Measurements from ENCODE around the gene CYP4F8.

The CYP4F8 gene

GRCh38 chr19:15615526-15615925, 508 bp downstream of the CYP4F8 start:
- DNase-seq (ENCODE audit: insufficient read length, low spot score) (no peak), FAIRE-seq (no peak)

DNA sequence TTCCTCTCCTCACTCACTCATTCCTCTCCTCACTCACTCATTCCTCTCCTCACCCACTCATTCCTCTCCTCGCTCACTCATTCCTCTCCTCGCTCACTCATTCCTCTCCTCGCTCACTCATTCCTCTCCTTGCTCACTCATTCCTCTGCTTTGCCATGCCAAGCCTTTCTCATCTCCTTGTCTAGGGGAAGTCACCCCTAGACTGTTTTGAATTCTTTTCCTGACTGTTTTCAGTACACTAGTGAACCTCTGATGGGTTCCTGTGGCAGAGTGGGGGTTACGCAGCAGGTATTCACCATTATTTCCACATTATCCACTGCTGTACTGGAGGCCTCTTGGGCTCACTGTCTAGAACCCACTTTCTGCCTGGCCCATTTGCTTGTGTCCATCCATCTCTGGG, 1.2 kb downstream of the CYP4F8 start:
- DNase-seq (ENCODE audit: insufficient read length, low spot score) (no peak), FAIRE-seq (no peak)

- FAIRE-seq (no peak), DNase-seq (ENCODE audit: insufficient read length, low spot score) (no peak)
Measured at GRCh38 chr19:15616627-15617270, 1.7 kb downstream of the CYP4F8 start.

GRCh38 chr19:15618321-15618720, 3.3 kb downstream of the CYP4F8 start:
- no peak for FAIRE-seq
- DNase-seq (ENCODE audit: insufficient read length, low spot score) = no peak

DNA sequence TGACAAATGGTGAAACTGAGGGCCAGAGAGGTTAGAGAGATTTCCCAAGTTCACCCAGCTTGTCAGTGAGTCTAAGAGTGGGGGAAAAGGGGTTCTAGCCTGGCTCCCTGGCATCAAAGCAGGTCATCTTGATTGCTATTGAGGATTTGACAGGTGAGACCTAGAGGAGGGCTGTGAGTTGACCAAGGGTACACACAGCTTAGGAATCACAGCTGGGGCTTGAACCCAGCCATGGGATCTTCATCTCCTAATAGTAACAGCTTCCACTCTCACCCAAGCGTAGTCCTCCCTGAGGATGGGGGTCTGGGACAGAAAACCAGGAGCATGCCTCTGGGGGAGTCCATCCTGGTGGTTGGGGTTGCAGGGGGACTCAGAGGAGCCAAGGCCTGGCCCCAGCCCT, 6.8 kb downstream of the CYP4F8 start:
- no peak for DNase-seq (ENCODE audit: insufficient read length, low spot score)
- no peak for FAIRE-seq

DNA sequence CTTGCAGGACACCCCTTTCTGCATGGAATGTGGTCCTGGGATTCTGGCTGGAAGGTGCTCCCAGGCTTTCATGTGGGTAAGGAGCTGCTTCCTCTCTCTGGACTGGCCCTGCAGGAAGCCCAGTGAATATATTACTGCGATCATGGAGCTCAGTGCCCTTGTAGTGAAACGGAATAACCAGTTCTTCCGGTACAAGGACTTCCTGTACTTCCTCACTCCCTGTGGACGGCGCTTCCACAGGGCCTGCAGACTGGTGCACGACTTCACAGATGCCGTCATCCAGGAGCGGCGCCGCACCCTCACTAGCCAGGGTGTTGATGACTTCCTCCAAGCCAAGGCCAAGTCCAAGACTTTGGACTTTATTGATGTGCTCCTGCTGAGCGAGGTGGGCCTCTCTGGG, 8.0 kb downstream of the CYP4F8 start:
- FAIRE-seq = no peak

DNA sequence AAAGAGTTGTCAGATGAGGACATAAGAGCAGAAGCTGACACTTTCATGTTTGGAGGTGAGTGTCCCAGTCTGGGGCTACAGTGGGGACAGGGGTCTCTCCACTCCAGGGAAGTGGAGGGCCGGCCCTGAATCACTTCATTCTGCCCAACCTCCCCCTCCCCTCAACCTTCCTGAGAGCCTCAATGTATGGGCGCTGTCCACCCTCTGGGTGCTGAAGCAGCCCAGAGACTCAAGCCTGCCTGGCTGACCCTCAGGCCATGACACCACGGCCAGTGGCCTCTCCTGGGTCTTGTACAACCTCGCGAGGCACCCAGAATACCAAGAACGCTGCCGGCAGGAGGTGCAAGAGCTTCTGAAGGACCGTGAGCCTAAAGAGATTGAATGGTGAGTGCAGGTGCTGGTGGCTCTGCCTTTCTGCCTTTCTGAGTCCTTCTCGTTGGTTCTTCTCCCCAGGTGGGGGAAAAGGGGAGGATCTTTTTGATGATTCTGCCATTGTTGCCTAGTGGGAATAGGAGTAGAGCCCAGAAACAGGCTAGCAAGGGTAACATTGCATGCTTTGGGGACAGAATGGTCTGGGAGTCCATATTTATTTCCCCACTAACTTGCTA, 8.8 kb downstream of the CYP4F8 start:
- DNase-seq (ENCODE audit: insufficient read length, low spot score) (no peak), FAIRE-seq (no peak)

More for the DNA sequence above, 8.0 kb downstream of the CYP4F8 start:
- no peak for DNase-seq (ENCODE audit: insufficient read length, low spot score)

DNA sequence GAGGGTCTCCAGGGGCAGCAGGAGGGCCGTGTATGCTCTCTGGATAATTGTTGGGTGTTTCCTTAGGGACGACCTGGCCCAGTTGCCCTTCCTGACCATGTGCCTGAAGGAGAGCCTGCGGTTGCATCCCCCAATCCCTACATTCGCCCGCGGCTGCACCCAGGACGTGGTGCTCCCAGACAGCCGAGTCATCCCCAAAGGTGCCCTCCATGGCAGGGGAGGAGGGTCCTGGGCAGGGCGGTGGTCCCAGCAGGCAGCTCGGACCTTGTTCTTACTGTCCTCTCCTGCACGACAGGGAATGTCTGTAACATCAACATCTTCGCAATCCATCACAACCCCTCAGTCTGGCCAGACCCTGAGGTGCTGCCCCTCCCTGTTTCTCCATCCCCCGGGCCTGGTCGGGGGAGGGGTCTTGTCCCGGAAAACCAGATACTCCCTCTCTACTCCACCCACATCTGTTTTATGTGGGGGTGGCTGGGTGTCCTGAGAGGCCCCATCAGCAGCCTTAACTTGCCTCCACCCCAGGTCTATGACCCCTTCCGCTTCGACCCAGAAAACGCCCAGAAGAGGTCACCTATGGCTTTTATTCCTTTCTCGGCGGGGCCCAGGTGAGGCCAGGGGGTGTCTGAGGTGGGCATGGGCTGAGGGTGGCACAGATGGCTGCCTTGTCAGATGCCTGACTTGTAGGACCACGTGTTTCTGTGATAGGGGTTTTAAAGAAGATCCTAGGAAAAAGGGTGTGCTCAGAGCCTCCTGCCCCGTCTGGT, 13.4 kb downstream of the CYP4F8 start:
- FAIRE-seq = no peak
- no peak for DNase-seq (ENCODE audit: insufficient read length, low spot score)

DNA sequence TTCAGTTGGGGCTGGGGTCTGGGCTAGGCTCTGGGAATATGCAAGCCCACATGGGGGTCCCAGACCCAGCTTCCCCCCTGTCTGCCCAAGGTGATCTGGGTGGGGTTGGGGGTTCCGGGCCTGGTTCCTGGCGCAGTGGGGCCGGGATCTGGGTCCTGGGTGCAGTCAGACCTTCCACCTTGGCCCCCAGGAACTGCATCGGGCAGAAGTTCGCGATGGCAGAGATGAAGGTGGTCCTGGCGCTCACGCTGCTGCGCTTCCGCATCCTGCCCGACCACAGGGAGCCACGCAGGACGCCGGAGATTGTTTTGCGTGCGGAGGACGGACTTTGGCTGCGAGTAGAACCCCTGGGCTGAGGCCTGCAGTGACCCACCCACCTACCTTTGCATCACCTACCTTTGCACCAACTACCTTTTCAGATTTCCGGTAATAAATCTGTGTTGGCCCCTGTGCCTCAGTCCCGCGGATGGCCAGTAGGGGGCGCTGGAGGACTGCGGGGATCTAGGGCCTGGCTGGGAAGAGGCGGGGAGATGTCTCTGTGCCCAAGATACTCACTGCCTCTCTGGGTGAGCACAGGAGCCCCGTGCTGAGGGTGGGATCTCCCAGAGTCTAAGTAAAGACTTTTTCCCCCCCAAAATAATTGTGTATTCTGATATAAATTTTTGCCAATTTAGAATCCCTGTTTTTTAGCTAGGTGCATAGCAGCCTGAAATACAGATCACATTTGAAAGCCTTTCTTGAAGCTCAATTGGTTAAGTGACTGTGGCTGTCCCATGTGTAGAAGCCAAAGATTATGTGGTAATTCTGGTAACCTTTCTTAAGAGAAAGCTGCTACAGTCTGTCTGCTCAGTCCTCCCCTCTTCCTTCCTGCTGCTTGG, 14.2 kb downstream of the CYP4F8 start:
- DNase-seq (ENCODE audit: insufficient read length, low spot score) = peak; percentile 75
- peak; percentile 82 for FAIRE-seq

DNA sequence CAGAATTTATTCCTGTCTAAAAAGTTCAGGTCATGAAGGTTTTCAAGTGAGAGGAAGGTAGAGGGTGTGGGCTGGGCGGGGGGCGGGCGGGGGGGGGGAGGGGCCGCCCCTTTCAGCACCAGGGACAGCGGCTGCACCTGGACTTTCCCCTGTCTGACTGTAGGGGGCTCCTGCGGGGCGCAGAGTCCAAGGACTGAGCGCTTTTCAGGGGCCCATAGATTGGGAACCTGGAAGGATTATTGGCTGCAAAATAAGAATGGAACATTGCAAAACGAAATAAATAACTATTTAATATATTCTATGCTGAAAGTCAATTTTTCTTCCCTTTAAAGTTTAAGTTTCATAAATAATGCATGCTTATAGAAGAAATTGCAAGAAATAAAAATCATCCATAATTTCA, 16.8 kb downstream of the CYP4F8 start:
- DNase-seq (ENCODE audit: insufficient read length, low spot score) = peak; percentile 24
- no peak for FAIRE-seq

DNA sequence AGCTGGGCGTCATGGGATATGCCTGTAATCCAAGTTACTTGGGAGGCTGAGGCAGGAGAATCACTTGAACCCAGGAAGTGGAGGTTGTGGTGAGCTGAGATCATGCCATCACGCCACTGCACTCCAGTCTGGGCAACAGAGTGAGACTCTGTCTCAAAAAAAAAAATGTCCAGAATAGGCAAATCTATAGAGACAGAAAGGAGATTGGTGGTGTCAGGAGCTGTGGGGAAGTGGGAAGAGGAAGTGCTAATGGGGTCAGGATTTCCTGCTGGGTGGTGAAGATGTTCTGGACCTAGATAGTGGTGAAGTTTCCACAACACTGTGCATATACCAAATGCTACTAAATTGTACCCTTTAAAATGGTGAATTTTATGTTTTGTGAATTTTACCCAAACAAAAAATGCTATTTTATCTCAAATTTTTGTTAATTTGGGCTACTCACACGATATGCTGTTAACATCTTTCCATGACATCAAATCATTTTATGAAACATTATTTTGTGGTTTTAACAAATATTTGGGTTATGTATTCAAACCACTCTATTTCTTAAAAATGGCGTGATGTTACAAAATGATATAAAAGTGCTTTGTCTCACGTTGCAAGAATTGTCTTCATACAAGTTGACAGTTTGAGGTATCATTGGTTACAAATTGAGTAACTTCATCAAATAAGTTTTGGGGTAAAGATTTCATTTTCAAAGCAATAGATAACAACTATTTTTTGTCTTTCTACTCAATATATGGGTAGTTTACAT, 18.2 kb downstream of the CYP4F8 start:
- DNase-seq (ENCODE audit: insufficient read length, low spot score) = no peak
- no peak for FAIRE-seq

DNA sequence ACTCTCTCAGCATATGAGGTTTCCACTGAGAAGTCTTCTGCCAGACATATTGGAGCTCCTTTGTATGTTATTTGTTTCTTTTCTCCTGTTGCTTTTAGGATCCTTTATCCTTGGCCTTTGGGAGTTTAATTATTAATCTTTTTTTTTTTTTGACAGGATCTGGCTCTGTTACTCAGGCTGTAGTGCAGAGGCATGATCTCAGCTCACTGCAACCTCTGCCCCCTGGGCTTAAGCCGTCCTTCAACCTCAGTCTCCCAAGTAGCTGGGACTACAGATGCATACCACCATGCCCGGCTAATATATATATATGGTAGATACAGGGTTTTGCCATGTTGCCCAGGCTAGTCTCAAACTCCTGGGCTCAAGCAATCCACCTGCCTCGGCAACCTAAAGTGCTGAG, 19.1 kb downstream of the CYP4F8 start:
- FAIRE-seq = no peak
- DNase-seq (ENCODE audit: insufficient read length, low spot score) = no peak

DNA sequence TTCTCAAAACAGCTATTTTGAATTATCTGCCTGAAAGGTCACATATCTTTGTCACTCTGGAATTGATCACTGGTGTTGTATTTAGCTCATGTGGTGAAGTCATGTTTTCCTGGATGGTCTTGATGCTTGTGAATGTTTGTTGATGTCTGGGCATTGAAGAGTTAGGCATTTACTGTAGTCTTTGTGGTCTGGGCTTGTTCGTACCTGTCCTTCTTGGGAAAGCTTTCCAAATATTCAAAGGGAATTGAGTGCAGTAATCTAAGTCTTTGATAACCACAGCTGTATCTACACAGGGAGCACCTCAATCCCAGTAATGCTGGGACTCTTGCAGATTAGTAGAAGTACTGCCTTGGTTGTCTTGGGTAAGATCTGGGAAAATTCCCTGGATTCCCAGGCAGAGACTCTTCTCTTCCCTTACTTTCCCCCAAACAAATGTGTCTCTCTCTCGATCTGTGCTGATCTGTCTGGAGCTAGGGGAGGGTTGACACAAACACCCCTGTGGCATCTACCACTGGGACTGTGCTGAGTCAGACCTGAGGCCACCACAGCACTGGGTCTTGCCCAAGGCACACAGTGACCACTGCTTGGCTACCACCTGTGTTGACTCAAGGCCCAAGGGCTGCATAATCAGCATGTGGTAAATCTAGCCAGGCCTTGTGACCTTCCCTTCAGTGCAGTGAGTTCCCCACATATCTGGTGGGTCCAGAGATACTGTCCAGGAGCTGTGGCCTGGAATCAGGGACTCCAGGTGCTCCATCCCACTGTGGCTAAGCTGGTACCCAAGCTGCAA, 20.2 kb downstream of the CYP4F8 start:
- no peak for FAIRE-seq
- no peak for DNase-seq (ENCODE audit: insufficient read length, low spot score)

DNA sequence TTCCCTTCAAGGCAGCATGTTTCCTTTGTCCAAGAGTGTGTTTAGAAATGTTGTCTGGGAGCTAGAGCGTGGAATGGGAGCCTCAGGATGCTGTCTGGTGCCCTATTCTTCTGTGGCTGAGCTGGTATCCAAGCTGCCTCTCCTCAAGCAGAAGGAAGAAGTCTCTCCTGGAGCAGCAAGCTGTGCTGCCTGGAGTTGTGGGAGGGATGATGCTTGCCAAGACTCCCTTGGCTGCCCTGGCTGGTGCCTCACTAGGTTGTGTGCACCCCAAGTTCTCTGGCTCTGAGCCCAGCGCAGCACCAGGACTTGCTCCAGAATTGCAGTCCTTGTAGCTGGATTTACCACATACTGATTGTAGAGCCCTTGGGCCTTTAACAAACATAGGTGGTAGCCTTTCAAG, 21.0 kb downstream of the CYP4F8 start:
- no peak for FAIRE-seq
- no peak for DNase-seq (ENCODE audit: insufficient read length, low spot score)

GRCh38 chr19:15639596-15639995, 24.6 kb downstream of the CYP4F8 start:
- DNase-seq (ENCODE audit: insufficient read length, low spot score) (no peak), FAIRE-seq (no peak)

- no peak for DNase-seq (ENCODE audit: insufficient read length, low spot score)
- FAIRE-seq = no peak
Measured at GRCh38 chr19:15640294-15640903, 25.4 kb downstream of the CYP4F8 start, which contains the start of gene CYP4F3. Gene CYP4F3 (plus strand): TSS chr19:15640897. CDS start chr19:15641416, 519 bp downstream.

DNA sequence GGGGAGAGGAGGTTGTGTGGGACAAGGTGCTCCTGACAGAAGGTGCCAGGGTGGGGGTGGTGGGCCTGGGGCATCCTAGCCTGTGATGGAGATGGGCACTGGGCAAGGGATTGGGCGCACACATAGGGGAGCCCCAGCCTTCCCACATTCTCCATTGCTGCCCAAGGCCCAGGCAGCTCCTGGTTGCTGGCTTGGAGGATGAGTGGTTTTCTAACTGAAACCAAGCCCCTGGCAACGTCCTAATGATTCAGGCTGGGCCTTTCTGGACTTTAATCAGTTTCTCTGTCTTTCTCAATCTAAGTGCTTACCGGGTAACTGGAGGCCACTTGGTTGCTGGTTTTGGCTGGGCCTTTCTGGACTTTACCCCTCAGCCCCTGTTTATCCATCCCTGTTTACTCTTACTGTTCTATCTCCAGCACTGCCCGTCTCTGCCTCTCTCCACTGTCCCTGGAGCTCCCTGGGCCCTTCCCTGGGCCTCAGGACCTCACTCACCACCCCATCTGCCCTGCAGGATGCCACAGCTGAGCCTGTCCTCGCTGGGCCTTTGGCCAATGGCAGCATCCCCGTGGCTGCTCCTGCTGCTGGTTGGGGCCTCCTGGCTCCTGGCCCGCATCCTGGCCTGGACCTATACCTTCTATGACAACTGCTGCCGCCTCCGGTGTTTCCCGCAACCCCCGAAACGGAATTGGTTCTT, 26.0 kb downstream of the CYP4F8 start:
- DNase-seq (ENCODE audit: insufficient read length, low spot score) (no peak), FAIRE-seq (no peak)

GRCh38 chr19:15641901-15642491, 27.0 kb downstream of the CYP4F8 start:
- no peak for DNase-seq (ENCODE audit: insufficient read length, low spot score)
- no peak for FAIRE-seq
